ENCODE measurements around the gene LTBP2. TPM values are rescaled to one million over a fixed set of nuclear protein-coding genes. Genes with fewer than 3 reads are reported as not detected.
A peak's percentile ranks its signal among the peaks of the same experiment; 100 is the strongest.

The LTBP2 gene
- polyA plus RNA-seq, 2 of the 4 experiments (the other 2 are of a cell fraction): 4.9 to 14.4 TPM

GRCh38 chr14:74482571-74482970 is 129.5 kb downstream of the LTBP2 start:
- FAIRE-seq (no peak), DNase-seq (ENCODE audit: low read depth in 1 of 2, low spot score in 1 of 2) (no peak), ATAC-seq (no peak)
- peaks cover 15% of the 10 kb centered on the region for H3K4me1 ChIP-seq
- POLR2A ChIA-PET: no interaction called here
- H3K27ac ChIP-seq: no peak overlapping the region
- no peaks in the 10 kb centered on the region for H3K9me3 ChIP-seq
- H3K4me2 ChIP-seq: no peak overlapping the region
- CTCF ChIA-PET: interaction anchor here (0.9 to 6.2 kb wide), 4 partner anchors 9 to 121 kb away, joined by 3 to 33 read pairs (median 8); partner anchors contain the start of genes ISCA2 and NPC2
- no peak overlapping the region for H3K4me3 ChIP-seq
- 80% methylated on average over 3 of the region's 3 CpGs for WGBS (ENCODE audit: missing lambda C conversion rate)
- TF ChIP-seq NPAS2 (CRISPR knock-in tag; IDR thresholded peaks at IDR 0.05; ENCODE audit: borderline replicate concordance): no peak
- no peak for TF ChIP-seq RAD21 (conservative IDR thresholded peaks at IDR 0.05 in 1 of 2, IDR thresholded peaks at IDR 0.05 in 1 of 2)
- no peak for TF ChIP-seq ZC3H11A (IDR thresholded peaks at IDR 0.05)
- no peak for TF ChIP-seq HDAC2 (IDR thresholded peaks at IDR 0.05)
- TF ChIP-seq E2F6 (IDR thresholded peaks at IDR 0.05; ENCODE audit: borderline replicate concordance, low read depth): no peak
- no peak for TF ChIP-seq HOXB5 (CRISPR knock-in tag; IDR thresholded peaks at IDR 0.05)
- no peak for TF ChIP-seq EP300 (IDR thresholded peaks at IDR 0.05)
- TF ChIP-seq POLR2A (IDR thresholded peaks at IDR 0.05; ENCODE audit: low read length): no peak
- no peak for TF ChIP-seq NFE2L2 (conservative IDR thresholded peaks at IDR 0.05; ENCODE audit: low read length)
- no peak for TF ChIP-seq PHF8 (IDR thresholded peaks at IDR 0.05; ENCODE audit: borderline replicate concordance, low read depth)
- TF ChIP-seq MYC (IDR thresholded peaks at IDR 0.05; ENCODE audit: borderline replicate concordance, low read length): no peak

GRCh38 chr14:74480046-74480445 is 132.0 kb downstream of the LTBP2 start:
- ChIA-PET CTCF (interaction anchor here (0.6 to 6.2 kb wide), 13 partner anchors 9 to 366 kb away, joined by 3 to 67 read pairs (median 9); partner anchors contain the start of genes ISCA2 and NPC2), POLR2A (no interaction called here)
- FAIRE-seq (no peak), ATAC-seq (no peak), DNase-seq (ENCODE audit: low read depth in 1 of 2, low spot score in 1 of 2) (no peak)
- WGBS (ENCODE audit: missing lambda C conversion rate): 65% methylated on average over 4 of the region's 4 CpGs
- no peak for TF ChIP-seq TFCP2L1 (CRISPR knock-in tag; IDR thresholded peaks at IDR 0.05)
- TF ChIP-seq EP300 (IDR thresholded peaks at IDR 0.05): no peak
- TF ChIP-seq BHLHE40 (IDR thresholded peaks at IDR 0.05; ENCODE audit: low read depth, low read length): no peak
- no peak for TF ChIP-seq KDM5A (IDR thresholded peaks at IDR 0.05)
- no peak for TF ChIP-seq EHMT2 (IDR thresholded peaks at IDR 0.05; ENCODE audit: low read depth)
- TF ChIP-seq HOXB13 (CRISPR knock-in tag; IDR thresholded peaks at IDR 0.05; ENCODE audit: low read depth): no peak
- no peak for TF ChIP-seq ZSCAN20 (CRISPR knock-in tag; IDR thresholded peaks at IDR 0.05)
- TF ChIP-seq ATOH8 (CRISPR knock-in tag; IDR thresholded peaks at IDR 0.05; ENCODE audit: low read depth): no peak
- no peak for TF ChIP-seq NFE2L2 (conservative IDR thresholded peaks at IDR 0.05; ENCODE audit: low read length)
- TF ChIP-seq EHF (CRISPR knock-in tag; IDR thresholded peaks at IDR 0.05): no peak
- no peak for TF ChIP-seq FOSB (CRISPR knock-in tag; IDR thresholded peaks at IDR 0.05)
- Histone ChIP-seq H3K4me3 (no peak overlapping the region), H3K27ac (no peak overlapping the region), H3K4me1 (no peaks in the 10 kb centered on the region), H3K9me3 (no peaks in the 10 kb centered on the region), H3K4me2 (no peak overlapping the region)

GRCh38 chr14:74478996-74479635 is 132.9 kb downstream of the LTBP2 start:
- H3K4me1 ChIP-seq: no peaks in the 10 kb centered on the region
- peak; percentile 83 to 87; a peak in 4 of 6 replicates for ATAC-seq
- no peak overlapping the region for H3K27ac ChIP-seq
- WGBS (ENCODE audit: missing lambda C conversion rate): 94% methylated on average over 2 of the region's 2 CpGs
- ChIA-PET CTCF (interaction anchor here (0.5 to 6.2 kb wide), 33 partner anchors 9 to 1499 kb away, joined by 3 to 67 read pairs (median 4); partner anchors contain the start of genes ISCA2, NPC2 and VRTN), POLR2A (interaction anchor here (1.6 kb wide), 1 partner anchor 14 kb away, joined by 4 read pairs; the partner anchor contains the start of genes ISCA2 and NPC2)
- no peak overlapping the region for H3K4me2 ChIP-seq
- H3K4me3 ChIP-seq: no peak overlapping the region
- no peak for FAIRE-seq
- H3K9me3 ChIP-seq: no peaks in the 10 kb centered on the region
- DNase-seq (ENCODE audit: low read depth in 1 of 2, low spot score in 1 of 2): peak; percentile 41 to 46
- TF ChIP-seq POLR2AphosphoS2 (conservative IDR thresholded peaks at IDR 0.05; ENCODE audit: low read length) (no peak), USF2 (IDR thresholded peaks at IDR 0.05) (no peak), CTCF (IDR thresholded peaks at IDR 0.05) (peak; percentile 78), RAD21 (conservative IDR thresholded peaks at IDR 0.05 in 1 of 2, IDR thresholded peaks at IDR 0.05 in 1 of 2) (peak; percentile 81 to 95), SMC3 (IDR thresholded peaks at IDR 0.05) (peak; percentile 68)
